HepG2 (cell line): Measurements from ENCODE around the gene ABCB6. TPM values are rescaled to one million over a fixed set of nuclear protein-coding genes. Genes with fewer than 3 reads are reported as not detected.

Experiments used
- ERF ChIP-seq: IDR thresholded peaks from 2 replicates; pipeline ENCODE4 v1.6.1; 2018; ENCODE audit warnings: missing biosample characterization, missing genetic modification reagents
- FOXP1 ChIP-seq, 2 experiments: fragments of 450-650 bp in 1 of 2; IDR thresholded peaks; 2 replicates each; pipeline ENCODE4 v1.6.1; 2017 to 2018; ENCODE audit warnings: antibody characterized with exemption in 1 of 2
- HNF4A ChIP-seq: sonication (generic); formaldehyde crosslinking; IDR thresholded peaks from 2 replicates; pipeline ENCODE4 v1.4.0; 2020; ENCODE audit warnings: missing genetic modification reagents
- ISL2 ChIP-seq: sonication (generic); formaldehyde crosslinking; IDR thresholded peaks from 2 replicates; pipeline ENCODE4 v1.5.0; 2020; ENCODE audit warnings: missing genetic modification reagents
- KAT2B ChIP-seq: fragments of 150-350 bp; IDR thresholded peaks from 2 replicates; pipeline ENCODE4 v1.6.1; 2014; ENCODE audit warnings: low read depth, low read length, borderline replicate concordance
- MATR3 ChIP-seq: sonication (generic); formaldehyde crosslinking; IDR thresholded peaks from 2 replicates; pipeline ENCODE4 v1.4.0; 2020; ENCODE audit warnings: missing genetic modification reagents
- MBNL3 ChIP-seq: fragments of 250-450 bp; sonication (Bioruptor Pico); conservative IDR thresholded peaks from 2 replicates; pipeline ENCODE4 v1.8.0; 2022; ENCODE audit warnings: mild to moderate bottlenecking, inconsistent platforms
- NCOR1 ChIP-seq: fragments of 200-600 bp; sonication (generic); IDR thresholded peaks from 2 replicates; pipeline ENCODE4 v1.7.0; 2017; ENCODE audit warnings: antibody characterized with exemption, low read length, borderline replicate concordance
- NFIB ChIP-seq: sonication (generic); formaldehyde crosslinking; IDR thresholded peaks from 2 replicates; pipeline ENCODE4 v1.9.0; 2021; ENCODE audit warnings: missing genetic modification reagents, mild to moderate bottlenecking, borderline replicate concordance
- NR2F1 ChIP-seq, 2 experiments: fragments of 450-650 bp in 1 of 2; formaldehyde crosslinking in 1 of 2; IDR thresholded peaks; 2 replicates each; pipeline versions ENCODE4 v1.5.0 to v1.6.1; 2016 to 2020; ENCODE audit warnings: mild to moderate bottlenecking in 1 of 2, missing compliant biosample characterization in 1 of 2, missing genetic modification reagents in 1 of 2, moderate library complexity in 1 of 2
- RARG ChIP-seq: sonication (generic); formaldehyde crosslinking; IDR thresholded peaks from 2 replicates; pipeline ENCODE4 v1.4.0; 2020; ENCODE audit warnings: low read depth, mild to moderate bottlenecking, missing genetic modification reagents
- RXRB ChIP-seq: IDR thresholded peaks from 2 replicates; pipeline ENCODE4 v1.6.1; 2016; ENCODE audit warnings: borderline replicate concordance, missing genetic modification reagents, missing compliant biosample characterization
- SIN3A ChIP-seq: IDR thresholded peaks from 2 replicates; pipeline ENCODE4 v1.6.1; 2011; ENCODE audit warnings: low read depth, mild to moderate bottlenecking, control low read depth, low read length, borderline replicate concordance
- SRF ChIP-seq: IDR thresholded peaks from 2 replicates; pipeline ENCODE4 v1.6.1; 2011; ENCODE audit warnings: mild to moderate bottlenecking, low read depth, low read length, moderate library complexity
- XRCC5 ChIP-seq: fragments of 200-400 bp; formaldehyde crosslinking; optimal IDR thresholded peaks from 2 replicates; pipeline ENCODE3; 2017; ENCODE audit warnings: mild to moderate bottlenecking, low read length
- ZBTB7B ChIP-seq: sonication (generic); formaldehyde crosslinking; IDR thresholded peaks from 2 replicates; pipeline ENCODE4 v1.4.0; 2020; ENCODE audit warnings: missing genetic modification reagents
- ZFP62 ChIP-seq: sonication (generic); formaldehyde crosslinking; IDR thresholded peaks from 2 replicates; pipeline ENCODE4 v1.4.0; 2020; ENCODE audit warnings: missing genetic modification reagents
- ZNF230 ChIP-seq: sonication (generic); formaldehyde crosslinking; IDR thresholded peaks from 2 replicates; pipeline ENCODE4 v1.4.0; 2020; ENCODE audit warnings: mild to moderate bottlenecking, missing genetic modification reagents
- ZNF350 ChIP-seq: sonication (generic); formaldehyde crosslinking; IDR thresholded peaks from 2 replicates; pipeline ENCODE4 v1.4.0; 2020; ENCODE audit warnings: mild to moderate bottlenecking, low read depth, missing genetic modification reagents, borderline replicate concordance
- ZNF747 ChIP-seq: sonication (generic); formaldehyde crosslinking; IDR thresholded peaks from 2 replicates; pipeline ENCODE4 v1.8.1; 2023; ENCODE audit warnings: missing genetic modification reagents, mild to moderate bottlenecking, borderline replicate concordance
- polyA plus RNA-seq, 8 experiments: library from polyadenylated mRNA; depleted of rRNA in 3 of 8; stranded (reverse) in 7 of 8; unstranded in 1 of 8; fragments of >200 nt; fragmentation: Illumina TruSeq in 4 of 8; extraction: Trizol in 4 of 8; gene quantifications; 2 replicates each; pipeline versions ENCODE4 v1.2.1 to v1.2.3, GENCODE V29; 2011 to 2016; ENCODE audit warnings: low read depth in 4 of 8, missing spikeins in 1 of 8, mixed read lengths in 1 of 8; ENCODE audit not compliant: insufficient read depth in 1 of 8
- total RNA-seq, 5 experiments: library from RNA; depleted of rRNA; stranded (reverse); fragments of >200 nt; fragmentation: Illumina TruSeq; extraction: Trizol; gene quantifications; 2 replicates each; pipeline ENCODE4 v1.2.3, GENCODE V29; 2016; ENCODE audit warnings: low read depth in 1 of 5
- TF ChIP-seq, protein P1 (sequence below), 2 experiments: IDR thresholded peaks; 2 replicates each; pipeline ENCODE4 v1.6.1; 2011 to 2012; ENCODE audit warnings: low read length in 2 of 2, borderline replicate concordance in 1 of 2, low read depth in 1 of 2, mild to moderate bottlenecking in 1 of 2, moderate library complexity in 1 of 2
- TF ChIP-seq, protein P2 (sequence below): sonication (generic); formaldehyde crosslinking; IDR thresholded peaks from 2 replicates; pipeline ENCODE4; 2020; ENCODE audit warnings: missing genetic modification reagents, mild to moderate bottlenecking, borderline replicate concordance

Gene ABCB6
- total and polyA plus RNA-seq, 2 of the 13 experiments (the other 11 are each of a cell fraction or from before 2014, with no cell fraction given): 91.1 to 137 TPM

DNA sequence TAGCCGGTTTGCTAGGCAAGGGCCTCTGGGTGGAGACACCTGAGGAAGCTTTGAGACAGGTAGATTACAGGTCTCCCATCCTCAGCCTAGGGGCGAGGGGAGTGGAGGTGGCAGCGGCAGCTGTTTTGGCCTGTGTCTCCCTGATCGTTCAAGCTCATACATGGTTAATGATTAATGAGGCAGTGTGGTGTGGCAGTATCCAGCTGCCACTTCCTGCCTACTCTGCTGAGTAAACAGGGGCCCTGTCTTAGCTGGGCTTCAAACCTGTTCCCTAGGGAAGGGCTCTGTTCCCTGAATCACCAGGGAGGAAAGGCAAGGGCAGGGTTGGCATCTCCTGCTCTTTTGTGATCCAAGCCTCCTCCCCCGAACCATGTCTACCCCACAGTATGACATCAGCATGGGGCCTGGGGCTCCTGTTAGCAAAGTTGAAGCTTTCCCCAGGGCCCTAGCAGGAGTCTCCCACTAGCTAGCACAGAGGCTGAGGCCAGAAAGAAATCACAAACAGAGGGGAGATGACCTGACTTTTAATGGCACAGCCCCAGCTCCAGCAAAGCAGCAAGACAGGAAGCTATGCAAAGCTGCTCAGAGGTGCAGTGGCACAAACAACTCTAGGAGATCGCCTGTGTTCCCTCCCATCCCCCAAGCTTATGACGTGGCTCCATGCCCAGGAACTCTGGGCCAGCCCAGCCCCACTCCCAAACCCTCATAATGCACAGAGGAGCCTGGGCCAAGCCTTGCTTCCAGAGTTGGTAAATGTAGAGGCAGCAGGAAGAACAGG is 30.6 kb upstream of the ABCB6 start (continued):
- TF ChIP-seq NR2F1 (CRISPR knock-in tag; IDR thresholded peaks at IDR 0.05): no peak
- no peak for TF ChIP-seq ZFP62 (CRISPR knock-in tag)
- peak; percentile 85; the same call in 1 of the 2 replicates for TF ChIP-seq ZNF747 (CRISPR knock-in tag)
- TF ChIP-seq, protein P1, sequence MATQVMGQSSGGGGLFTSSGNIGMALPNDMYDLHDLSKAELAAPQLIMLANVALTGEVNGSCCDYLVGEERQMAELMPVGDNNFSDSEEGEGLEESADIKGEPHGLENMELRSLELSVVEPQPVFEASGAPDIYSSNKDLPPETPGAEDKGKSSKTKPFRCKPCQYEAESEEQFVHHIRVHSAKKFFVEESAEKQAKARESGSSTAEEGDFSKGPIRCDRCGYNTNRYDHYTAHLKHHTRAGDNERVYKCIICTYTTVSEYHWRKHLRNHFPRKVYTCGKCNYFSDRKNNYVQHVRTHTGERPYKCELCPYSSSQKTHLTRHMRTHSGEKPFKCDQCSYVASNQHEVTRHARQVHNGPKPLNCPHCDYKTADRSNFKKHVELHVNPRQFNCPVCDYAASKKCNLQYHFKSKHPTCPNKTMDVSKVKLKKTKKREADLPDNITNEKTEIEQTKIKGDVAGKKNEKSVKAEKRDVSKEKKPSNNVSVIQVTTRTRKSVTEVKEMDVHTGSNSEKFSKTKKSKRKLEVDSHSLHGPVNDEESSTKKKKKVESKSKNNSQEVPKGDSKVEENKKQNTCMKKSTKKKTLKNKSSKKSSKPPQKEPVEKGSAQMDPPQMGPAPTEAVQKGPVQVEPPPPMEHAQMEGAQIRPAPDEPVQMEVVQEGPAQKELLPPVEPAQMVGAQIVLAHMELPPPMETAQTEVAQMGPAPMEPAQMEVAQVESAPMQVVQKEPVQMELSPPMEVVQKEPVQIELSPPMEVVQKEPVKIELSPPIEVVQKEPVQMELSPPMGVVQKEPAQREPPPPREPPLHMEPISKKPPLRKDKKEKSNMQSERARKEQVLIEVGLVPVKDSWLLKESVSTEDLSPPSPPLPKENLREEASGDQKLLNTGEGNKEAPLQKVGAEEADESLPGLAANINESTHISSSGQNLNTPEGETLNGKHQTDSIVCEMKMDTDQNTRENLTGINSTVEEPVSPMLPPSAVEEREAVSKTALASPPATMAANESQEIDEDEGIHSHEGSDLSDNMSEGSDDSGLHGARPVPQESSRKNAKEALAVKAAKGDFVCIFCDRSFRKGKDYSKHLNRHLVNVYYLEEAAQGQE (IDR thresholded peaks at IDR 0.05; ENCODE audit: borderline replicate concordance in 1 of 2, low read depth in 1 of 2, low read length in 2 of 2): peak in 1 of 2 experiments; percentile 24; a peak in 1 of 4 replicates
- peak; percentile 29; the same call in 1 of the 2 replicates for TF ChIP-seq NCOR1
- peak; percentile 59 for TF ChIP-seq RXRB
- TF ChIP-seq ZBTB7B (CRISPR knock-in tag): no peak
- TF ChIP-seq HNF4A (CRISPR knock-in tag): peak; percentile 51
- no peak for TF ChIP-seq MBNL3
- TF ChIP-seq ZNF230: no peak
- TF ChIP-seq NFIB (CRISPR knock-in tag): no peak
- peak; percentile 71 for TF ChIP-seq ISL2 (CRISPR knock-in tag)
- no peak for TF ChIP-seq FOXP1 (IDR thresholded peaks at IDR 0.05)
- TF ChIP-seq FOXP1 (CRISPR knock-in tag; IDR thresholded peaks at IDR 0.05): peak; percentile 82
- TF ChIP-seq ZNF350 (CRISPR knock-in tag): peak; percentile 66; the same call in 1 of the 2 replicates
- TF ChIP-seq SIN3A: peak; percentile 60
- TF ChIP-seq, protein P2, sequence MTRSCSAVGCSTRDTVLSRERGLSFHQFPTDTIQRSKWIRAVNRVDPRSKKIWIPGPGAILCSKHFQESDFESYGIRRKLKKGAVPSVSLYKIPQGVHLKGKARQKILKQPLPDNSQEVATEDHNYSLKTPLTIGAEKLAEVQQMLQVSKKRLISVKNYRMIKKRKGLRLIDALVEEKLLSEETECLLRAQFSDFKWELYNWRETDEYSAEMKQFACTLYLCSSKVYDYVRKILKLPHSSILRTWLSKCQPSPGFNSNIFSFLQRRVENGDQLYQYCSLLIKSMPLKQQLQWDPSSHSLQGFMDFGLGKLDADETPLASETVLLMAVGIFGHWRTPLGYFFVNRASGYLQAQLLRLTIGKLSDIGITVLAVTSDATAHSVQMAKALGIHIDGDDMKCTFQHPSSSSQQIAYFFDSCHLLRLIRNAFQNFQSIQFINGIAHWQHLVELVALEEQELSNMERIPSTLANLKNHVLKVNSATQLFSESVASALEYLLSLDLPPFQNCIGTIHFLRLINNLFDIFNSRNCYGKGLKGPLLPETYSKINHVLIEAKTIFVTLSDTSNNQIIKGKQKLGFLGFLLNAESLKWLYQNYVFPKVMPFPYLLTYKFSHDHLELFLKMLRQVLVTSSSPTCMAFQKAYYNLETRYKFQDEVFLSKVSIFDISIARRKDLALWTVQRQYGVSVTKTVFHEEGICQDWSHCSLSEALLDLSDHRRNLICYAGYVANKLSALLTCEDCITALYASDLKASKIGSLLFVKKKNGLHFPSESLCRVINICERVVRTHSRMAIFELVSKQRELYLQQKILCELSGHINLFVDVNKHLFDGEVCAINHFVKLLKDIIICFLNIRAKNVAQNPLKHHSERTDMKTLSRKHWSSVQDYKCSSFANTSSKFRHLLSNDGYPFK: peak; percentile 69; the same call in 1 of the 2 replicates
- no peak; the same call in 1 of the 2 replicates for TF ChIP-seq SRF
- TF ChIP-seq XRCC5: peak; percentile 68
- TF ChIP-seq MATR3 (CRISPR knock-in tag): no peak
- TF ChIP-seq ERF (CRISPR knock-in tag): peak; percentile 95
- no peak for TF ChIP-seq KAT2B
- TF ChIP-seq RARG (CRISPR knock-in tag): 0 out of 2 replicates have a peak, but pooled peaks have one; percentile 24
